Transverse colon (tissue), 3 donors: Measurements from ENCODE around the gene RAB38.

Source experiments
- POLR2A ChIP-seq: fragments of 450-650 bp; IDR thresholded peaks from one replicate; pipeline ENCODE4 v1.6.1; 2016; ENCODE audit warnings: antibody characterized with exemption, mild to moderate bottlenecking, moderate library complexity
- POLR2AphosphoS5 ChIP-seq, 3 donors: sonication (generic); formaldehyde crosslinking; IDR thresholded peaks; one replicate each; pipeline ENCODE4 v1.6.1; 2016; ENCODE audit warnings: antibody characterized with exemption in 3 of 3

DNA sequence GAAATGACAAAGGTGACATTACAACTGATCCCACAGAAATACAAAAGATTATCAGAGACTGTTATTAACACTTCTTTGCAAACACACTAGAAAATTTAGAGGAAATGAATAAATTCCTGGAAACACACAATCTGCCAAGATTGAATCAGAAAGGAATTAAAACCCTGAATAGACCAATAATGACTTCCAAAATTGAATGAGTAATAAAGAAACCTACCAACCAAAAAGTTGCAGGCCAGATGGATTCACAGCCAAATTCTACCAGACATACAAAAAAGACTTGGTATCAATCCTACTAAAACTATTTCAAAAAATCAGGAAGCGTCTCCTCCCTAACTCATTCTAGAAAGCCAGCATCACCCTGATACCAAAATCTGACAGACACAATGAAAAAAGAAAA, 17.2 kb downstream of the RAB38 start:
- TF ChIP-seq POLR2AphosphoS5 (IDR thresholded peaks at IDR 0.05): no peak
- TF ChIP-seq POLR2A: no peak
